ENCODE data around the gene ADORA3. TPM values are rescaled to one million over a fixed set of nuclear protein-coding genes. Genes with fewer than 3 reads are reported as not detected.

ADORA3 gene
- total and polyA plus RNA-seq, 5 donors: 2.0 to 10.9 (median 9.9) TPM

DNA sequence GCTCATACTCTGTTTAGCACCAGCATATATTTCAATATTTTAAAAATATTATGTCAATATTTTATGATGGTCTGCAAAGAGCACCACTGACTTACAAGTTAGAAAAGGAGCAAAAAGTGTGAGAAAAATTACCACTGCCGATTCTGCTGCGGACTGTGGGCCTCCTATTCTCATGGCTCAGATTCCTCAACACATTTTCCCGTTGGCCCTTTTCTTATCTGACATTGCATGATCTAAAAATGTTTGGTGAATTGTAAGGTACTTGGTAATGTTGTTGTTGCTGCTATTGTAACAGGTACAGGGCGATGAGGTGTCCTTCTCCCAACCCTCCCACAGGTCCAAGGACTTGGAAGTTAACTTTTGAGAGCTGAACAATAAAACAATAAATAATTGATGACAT lies 28.9 kb downstream of the ADORA3 start:
- no peak for DNase-seq
- intact Hi-C loops (cut with DNase I): no loop called here
- H3K27ac ChIP-seq (ENCODE audit: low read length): peak overlapping the region; percentile 16
- H3K4me3 ChIP-seq (ENCODE audit: low read length): peak overlapping the region; percentile 2
- 29% methylated on average over 4 of the region's 4 CpGs for WGBS
- no peaks in the 10 kb centered on the region for H3K27me3 ChIP-seq (ENCODE audit: control insufficient read depth, insufficient read depth)
- peaks cover 6% of the 10 kb centered on the region for H3K4me1 ChIP-seq (ENCODE audit: control insufficient read depth, insufficient read depth, low read length)
- H3K9me3 ChIP-seq (ENCODE audit: control insufficient read depth, low read length): no peaks in the 10 kb centered on the region
- ATAC-seq: no peak

- Histone ChIP-seq H3K4me1 (ENCODE audit: control insufficient read depth, insufficient read depth, low read length) (peaks cover 6% of the 10 kb centered on the region), H3K27ac (ENCODE audit: low read length) (no peak overlapping the region), H3K27me3 (ENCODE audit: control insufficient read depth, insufficient read depth) (no peaks in the 10 kb centered on the region), H3K9me3 (ENCODE audit: control insufficient read depth, low read length) (no peaks in the 10 kb centered on the region), H3K4me3 (ENCODE audit: low read length) (peak overlapping the region; percentile 2)
- 15% methylated on average over 5 of the region's 5 CpGs for WGBS
- DNase-seq: no peak
- intact Hi-C loops (cut with DNase I): no loop called here
- peak; percentile 31 to 68 for ATAC-seq
Observed at GRCh38 chr1:111474106-111474505, 29.3 kb downstream of the ADORA3 start.

GRCh38 chr1:111471538-111471937 lies 31.9 kb downstream of the ADORA3 start:
- ATAC-seq (no peak), DNase-seq (no peak)
- H3K9me3 ChIP-seq (ENCODE audit: control insufficient read depth, low read length): no peaks in the 10 kb centered on the region
- H3K27me3 ChIP-seq (ENCODE audit: control insufficient read depth, insufficient read depth): no peaks in the 10 kb centered on the region
- peak overlapping the region; percentile 38 for H3K27ac ChIP-seq (ENCODE audit: low read length)
- intact Hi-C loops (cut with DNase I): no loop called here
- no peak overlapping the region for H3K4me3 ChIP-seq (ENCODE audit: low read length)
- peaks cover 3% of the 10 kb centered on the region for H3K4me1 ChIP-seq (ENCODE audit: control insufficient read depth, insufficient read depth, low read length)
- 91% methylated on average over 3 of the region's 3 CpGs for WGBS

- peak; percentile 53 to 61 for ATAC-seq
- DNase-seq: peak; percentile 36 to 73 (median 63)
- WGBS: 57% methylated on average over 3 of the region's 3 CpGs
- no peak overlapping the region for H3K27ac ChIP-seq (ENCODE audit: low read length)
- intact Hi-C loops (cut with DNase I): no loop called here
- peaks cover 2% of the 10 kb centered on the region for H3K4me1 ChIP-seq (ENCODE audit: control insufficient read depth, insufficient read depth, low read length)
- H3K27me3 ChIP-seq (ENCODE audit: control insufficient read depth, insufficient read depth): no peaks in the 10 kb centered on the region
- H3K9me3 ChIP-seq (ENCODE audit: control insufficient read depth, low read length): no peaks in the 10 kb centered on the region
- H3K4me3 ChIP-seq (ENCODE audit: low read length): no peak overlapping the region
Observed at GRCh38 chr1:111471012-111471411, 32.4 kb downstream of the ADORA3 start.

GRCh38 chr1:111470596-111470995 lies 32.8 kb downstream of the ADORA3 start:
- 90% methylated on average over 5 of the region's 5 CpGs for WGBS
- DNase-seq (no peak), ATAC-seq (no peak)
- Histone ChIP-seq H3K4me1 (ENCODE audit: control insufficient read depth, insufficient read depth, low read length) (peaks cover 2% of the 10 kb centered on the region), H3K27ac (ENCODE audit: low read length) (peak overlapping the region; percentile 42), H3K4me3 (ENCODE audit: low read length) (no peak overlapping the region), H3K9me3 (ENCODE audit: control insufficient read depth, low read length) (no peaks in the 10 kb centered on the region), H3K27me3 (ENCODE audit: control insufficient read depth, insufficient read depth) (no peaks in the 10 kb centered on the region)
- intact Hi-C loops (cut with DNase I): no loop called here

- H3K27ac ChIP-seq (ENCODE audit: low read length): no peak overlapping the region
Observed at GRCh38 chr1:111469539-111469938, 33.9 kb downstream of the ADORA3 start.

GRCh38 chr1:111468717-111469100 lies 34.7 kb downstream of the ADORA3 start:
- no peak overlapping the region for H3K27ac ChIP-seq (ENCODE audit: low read length)
- no peaks in the 10 kb centered on the region for H3K27me3 ChIP-seq (ENCODE audit: control insufficient read depth, insufficient read depth)
- H3K4me1 ChIP-seq (ENCODE audit: control insufficient read depth, insufficient read depth, low read length): peaks cover 2% of the 10 kb centered on the region
- intact Hi-C loops (cut with DNase I): no loop called here
- ATAC-seq: no peak
- no peak for DNase-seq
- H3K4me3 ChIP-seq (ENCODE audit: low read length): no peak overlapping the region
- no peaks in the 10 kb centered on the region for H3K9me3 ChIP-seq (ENCODE audit: control insufficient read depth, low read length)

More at GRCh38 chr1:111469539-111469938, 33.9 kb downstream of the ADORA3 start:
- DNase-seq (no peak), ATAC-seq (no peak)
- no peak overlapping the region for H3K4me3 ChIP-seq (ENCODE audit: low read length)
- H3K9me3 ChIP-seq (ENCODE audit: control insufficient read depth, low read length): no peaks in the 10 kb centered on the region
- intact Hi-C loops (cut with DNase I): no loop called here
- peaks cover 2% of the 10 kb centered on the region for H3K4me1 ChIP-seq (ENCODE audit: control insufficient read depth, insufficient read depth, low read length)
- no peaks in the 10 kb centered on the region for H3K27me3 ChIP-seq (ENCODE audit: control insufficient read depth, insufficient read depth)

DNA sequence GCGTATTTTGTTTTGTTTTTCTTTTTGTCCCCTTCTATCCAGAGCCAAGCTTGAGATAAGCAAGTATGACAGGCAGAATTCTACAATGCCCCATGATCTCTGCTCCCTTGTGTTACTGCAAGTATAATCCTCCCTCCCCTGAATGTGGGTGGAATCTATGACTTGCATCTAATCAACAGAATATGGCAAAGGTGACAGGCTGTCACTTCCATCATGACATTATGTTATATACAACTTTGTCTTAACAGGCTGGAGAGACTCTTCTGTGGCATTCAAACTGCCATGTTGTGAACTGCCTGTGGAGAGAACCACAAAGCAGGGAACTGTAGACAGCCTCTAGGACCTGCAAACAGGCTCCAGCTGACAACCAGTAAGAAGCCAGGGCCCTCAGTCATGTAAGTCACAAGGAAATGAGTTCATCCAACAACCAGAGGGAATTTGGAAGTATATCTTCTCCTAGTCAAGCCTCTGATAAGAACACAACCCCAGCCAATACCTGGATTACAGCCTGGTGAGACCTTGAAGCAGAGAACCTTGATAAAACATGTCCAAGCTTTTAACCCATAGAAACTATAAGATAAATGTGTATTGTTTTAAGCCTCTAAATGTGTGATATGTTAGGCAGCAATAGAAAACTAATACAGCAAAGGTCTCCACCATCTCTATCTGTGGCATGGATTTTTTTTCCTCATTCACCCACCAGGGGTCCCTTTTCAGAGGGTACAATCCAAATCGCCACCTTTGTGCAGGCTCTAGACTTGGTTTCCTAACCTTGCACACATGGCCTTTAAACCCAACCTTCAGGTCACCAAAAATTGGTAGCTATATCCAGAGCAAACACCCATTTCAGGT lies 35.3 kb downstream of the ADORA3 start:
- no peak for ATAC-seq
- no peaks in the 10 kb centered on the region for H3K27me3 ChIP-seq (ENCODE audit: control insufficient read depth, insufficient read depth)
- H3K4me3 ChIP-seq (ENCODE audit: low read length): no peak overlapping the region
- peaks cover 3% of the 10 kb centered on the region for H3K4me1 ChIP-seq (ENCODE audit: control insufficient read depth, insufficient read depth, low read length)
- 86% methylated on average over 2 of the region's 2 CpGs for WGBS
- H3K9me3 ChIP-seq (ENCODE audit: control insufficient read depth, low read length): no peaks in the 10 kb centered on the region
- intact Hi-C loops (cut with DNase I): no loop called here
- peak overlapping the region; percentile 45 for H3K27ac ChIP-seq (ENCODE audit: low read length)
- no peak for DNase-seq

DNA sequence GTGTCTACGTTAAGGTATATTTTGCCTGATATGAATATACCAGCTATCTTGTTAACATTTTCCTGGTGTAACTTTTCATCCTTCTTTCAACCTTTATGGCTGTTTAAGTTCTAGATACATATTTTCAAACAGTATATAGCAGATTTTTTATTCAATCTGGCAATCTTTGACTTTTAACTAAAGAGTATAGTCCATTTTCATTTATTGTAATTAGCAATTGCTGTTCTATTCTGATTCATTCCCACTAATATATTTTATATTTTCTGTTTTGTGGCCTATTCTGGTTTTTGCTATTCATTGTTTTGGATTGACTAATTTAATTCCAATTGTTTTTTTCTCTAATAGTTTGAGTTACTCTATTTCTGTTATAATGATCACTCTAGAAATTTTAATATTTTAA lies 37.0 kb downstream of the ADORA3 start:
- no peak overlapping the region for H3K27ac ChIP-seq (ENCODE audit: low read length)
- H3K27me3 ChIP-seq (ENCODE audit: control insufficient read depth, insufficient read depth): no peaks in the 10 kb centered on the region
- DNase-seq (no peak), ATAC-seq (no peak)
- intact Hi-C loops (cut with DNase I): no loop called here
- H3K9me3 ChIP-seq (ENCODE audit: control insufficient read depth, low read length): no peaks in the 10 kb centered on the region
- H3K4me1 ChIP-seq (ENCODE audit: control insufficient read depth, insufficient read depth, low read length): peaks cover 5% of the 10 kb centered on the region
- 0% methylated on average over 1 of the region's 1 CpG for WGBS
- no peak overlapping the region for H3K4me3 ChIP-seq (ENCODE audit: low read length)

- intact Hi-C loops (cut with DNase I): no loop called here
- no peaks in the 10 kb centered on the region for H3K9me3 ChIP-seq (ENCODE audit: control insufficient read depth, low read length)
- H3K4me1 ChIP-seq (ENCODE audit: control insufficient read depth, insufficient read depth, low read length): peaks cover 5% of the 10 kb centered on the region
- DNase-seq: no peak
- no peak for ATAC-seq
- H3K27ac ChIP-seq (ENCODE audit: low read length): no peak overlapping the region
- no peak overlapping the region for H3K4me3 ChIP-seq (ENCODE audit: low read length)
- 93% methylated on average over 2 of the region's 2 CpGs for WGBS
- no peaks in the 10 kb centered on the region for H3K27me3 ChIP-seq (ENCODE audit: control insufficient read depth, insufficient read depth)
Observed at GRCh38 chr1:111465754-111466153, 37.7 kb downstream of the ADORA3 start.

DNA sequence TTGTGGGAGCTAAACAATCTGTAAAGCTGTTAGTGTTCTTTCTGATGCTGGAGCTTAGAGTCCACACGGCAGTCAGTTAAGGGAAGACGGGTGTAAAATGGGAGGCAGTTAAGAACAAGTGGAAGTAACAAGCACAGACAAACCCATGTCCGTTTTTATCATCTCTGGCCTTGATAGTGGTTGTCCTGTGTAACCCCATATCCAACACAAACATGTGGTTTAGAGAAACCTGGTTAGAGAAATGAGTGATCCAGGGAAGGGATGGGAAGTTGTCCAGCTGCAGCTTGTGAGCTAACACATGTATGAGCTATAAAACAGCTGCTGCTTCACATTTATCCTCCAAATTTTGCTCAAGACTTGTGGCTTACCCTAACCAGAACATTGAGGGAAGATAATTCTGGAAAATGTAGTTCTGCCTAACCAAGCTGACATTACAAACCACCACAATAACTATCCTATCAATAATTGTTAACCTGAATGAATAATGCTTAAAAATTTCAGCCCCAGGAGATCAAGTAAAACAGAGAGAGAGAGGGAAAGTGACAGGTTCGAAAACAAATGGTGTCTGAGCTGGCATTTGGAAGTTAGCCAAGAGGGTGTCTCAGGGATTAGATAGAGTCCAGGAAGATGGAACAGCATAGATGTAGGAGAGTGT lies 40.3 kb downstream of the ADORA3 start:
- 51% methylated on average over 4 of the region's 4 CpGs for WGBS
- intact Hi-C loops (cut with DNase I): no loop called here
- ATAC-seq (peak in 1 of 2 donors; percentile 45), DNase-seq (no peak)
- Histone ChIP-seq H3K27ac (ENCODE audit: low read length) (no peak overlapping the region), H3K27me3 (ENCODE audit: control insufficient read depth, insufficient read depth) (no peaks in the 10 kb centered on the region), H3K4me3 (ENCODE audit: low read length) (no peak overlapping the region), H3K9me3 (ENCODE audit: control insufficient read depth, low read length) (no peaks in the 10 kb centered on the region), H3K4me1 (ENCODE audit: control insufficient read depth, insufficient read depth, low read length) (peaks cover 5% of the 10 kb centered on the region)
